HepG2 (cell line): ENCODE measurements around the gene LPXN. TPM values are rescaled to one million over a fixed set of nuclear protein-coding genes. Genes with fewer than 3 reads are reported as not detected.

Source experiments
- ATAC-seq: fragments of 200-7000 bp; cut with Tn5 transposase; 3 replicates; pipeline ENCODE4 v1.9.1; 2020; ENCODE audit warnings: mild to moderate bottlenecking, moderate library complexity
- BruUV-seq: library from RNA; stranded (reverse); fragments of 400-500 nt; replicated peaks from 2 replicates; lab custom pipeline; 2021; lab: Mats Ljungman, UMichigan
- CTCF ChIA-PET: fragments of 300-600 bp; formaldehyde crosslinking; extraction: SDS; loops from one replicate; lab custom pipeline; 2021; ENCODE audit warnings: low total read pairs, inconsistent platforms, low intra/inter-chr PET ratio; lab: Yijun Ruan, JAX
- POLR2A ChIA-PET: fragments of 350-600 bp; sonication (Branson Sonifier 250); formaldehyde crosslinking; loops from one replicate; lab custom pipeline; 2020; ENCODE audit warnings: antibody characterized with exemption, inconsistent platforms; lab: Yijun Ruan, JAX
- DNase-seq: peaks from one replicate; pipeline ENCODE4 v3.0.0-alpha.2; 2015; ENCODE audit warnings: low spot score
- FAIRE-seq: peaks from 3 replicates; lab custom pipeline; 2011; peaks lifted over from hg19 to GRCh38; lab: Jason Lieb, UNC
- H2AFZ ChIP-seq: one replicate; pipeline ENCODE4 v1.6.1; 2011; ENCODE audit warnings: low read length, inconsistent platforms
- H3K27ac ChIP-seq: fragments of 300-600 bp; 3 replicates; pipeline ENCODE4 v1.8.0; 2011; ENCODE audit warnings: mixed run types, mild to moderate bottlenecking, mixed read lengths, low read length, inconsistent platforms; ENCODE audit not compliant: insufficient read depth; ENCODE audit errors: extremely low read length
- H3K27me3 ChIP-seq, 2 experiments: fragments of 200-600 bp in 1 of 2; 2 replicates in 1 of 2; 3 replicates in 1 of 2; pipeline versions ENCODE4 v1.6.0 to v1.8.0; 2011; ENCODE audit warnings: low read length in 2 of 2, mild to moderate bottlenecking in 2 of 2, moderate library complexity in 2 of 2, inconsistent platforms in 1 of 2; ENCODE audit not compliant: insufficient read depth in 2 of 2, control insufficient read depth in 1 of 2
- H3K36me3 ChIP-seq, 2 experiments: fragments of 200-600 bp in 1 of 2; replicated peaks in 1 of 2; 2 replicates in 1 of 2; 3 replicates in 1 of 2; pipeline versions ENCODE4 v1.5.1 to v1.8.0; 2011; ENCODE audit warnings: low read length in 2 of 2, inconsistent platforms in 1 of 2; ENCODE audit not compliant: insufficient read depth in 2 of 2, control insufficient read depth in 1 of 2
- H3K4me1 ChIP-seq: 2 replicates; pipeline ENCODE4 v1.5.1; 2012; ENCODE audit warnings: low read length, inconsistent platforms; ENCODE audit not compliant: insufficient read depth
- H3K4me2 ChIP-seq: 2 replicates; pipeline ENCODE4 v1.6.0; 2011; ENCODE audit warnings: low read depth, low read length, inconsistent platforms
- H3K4me3 ChIP-seq, 3 experiments: fragments of 200-600 bp in 1 of 3; sonication (generic), shearing (Covaris generic) in 1 of 3; replicated peaks in 1 of 3; 2 replicates each; pipeline ENCODE4 v1.5.1; 2011 to 2016; ENCODE audit warnings: low read length in 3 of 3, inconsistent platforms in 2 of 3, low read depth in 2 of 3, mild to moderate bottlenecking in 2 of 3, control low read depth in 1 of 3, mixed read lengths in 1 of 3; ENCODE audit not compliant: insufficient read depth in 1 of 3
- H3K79me2 ChIP-seq: one replicate; pipeline ENCODE4 v1.6.1; 2011; ENCODE audit warnings: low read length, inconsistent platforms; ENCODE audit not compliant: insufficient read depth
- H3K9ac ChIP-seq: 2 replicates; pipeline ENCODE4 v1.6.0; 2011; ENCODE audit warnings: mild to moderate bottlenecking, low read depth, low read length, inconsistent platforms; ENCODE audit not compliant: insufficient read depth
- H3K9me3 ChIP-seq: 2 replicates; pipeline ENCODE4 v1.5.1; 2012; ENCODE audit warnings: mild to moderate bottlenecking, low read length
- H4K20me1 ChIP-seq: 2 replicates; pipeline ENCODE4 v1.6.0; 2011; ENCODE audit warnings: inconsistent platforms, mild to moderate bottlenecking, low read length, moderate library complexity; ENCODE audit not compliant: insufficient read depth
- FOXO1 ChIP-seq: sonication (generic); formaldehyde crosslinking; IDR thresholded peaks from 2 replicates; pipeline ENCODE4 v1.4.0; 2020; ENCODE audit warnings: missing genetic modification reagents
- MYPOP ChIP-seq: sonication (generic); formaldehyde crosslinking; IDR thresholded peaks from 2 replicates; pipeline ENCODE4 v1.8.1; 2023; ENCODE audit warnings: mild to moderate bottlenecking, moderate library complexity, missing genetic modification reagents
- RXRB ChIP-seq: IDR thresholded peaks from 2 replicates; pipeline ENCODE4 v1.6.1; 2016; ENCODE audit warnings: borderline replicate concordance, missing genetic modification reagents, missing compliant biosample characterization
- ZBTB14 ChIP-seq: sonication (generic); formaldehyde crosslinking; IDR thresholded peaks from 2 replicates; pipeline ENCODE4 v1.4.0; 2020; ENCODE audit warnings: missing genetic modification reagents
- ZHX2 ChIP-seq, 2 experiments: sonication (generic) in 1 of 2; formaldehyde crosslinking in 1 of 2; IDR thresholded peaks; 2 replicates each; pipeline versions ENCODE4 v1.6.1 to v1.9.0; 2014 to 2022; ENCODE audit warnings: antibody characterized with exemption in 1 of 2, borderline replicate concordance in 1 of 2, inconsistent platforms in 1 of 2, low read depth in 1 of 2, missing genetic modification reagents in 1 of 2
- ZNF431 ChIP-seq: sonication (generic); formaldehyde crosslinking; IDR thresholded peaks from 2 replicates; pipeline ENCODE4 v1.9.0; 2022; ENCODE audit warnings: missing genetic modification reagents, low read depth, mild to moderate bottlenecking, borderline replicate concordance
- WGBS: methylation state at CpG from one replicate; pipeline ENCODE4 v1.1.6; 2017; ENCODE audit warnings: low lambda C conversion rate; 5-methylcytosine and 5-hydroxymethylcytosine counted together
- in situ Hi-C: cut with HindIII; loops from 2 replicates; pipeline ENCODE4 v1.10.0; 2017; ENCODE audit warnings: low pct_unique_long_range_greater_than_20kb; ENCODE audit not compliant: extremely low pct_ligation_motif_present
- intact Hi-C: fragments of 100-400 bp; cut with micrococcal nuclease; formaldehyde crosslinking; loops from one replicate; pipeline ENCODE4 v1.10.0; 2022; ENCODE audit not compliant: unreplicated experiment
- polyA plus RNA-seq, 8 experiments: library from polyadenylated mRNA; depleted of rRNA in 3 of 8; stranded (reverse) in 7 of 8; unstranded in 1 of 8; fragments of >200 nt; fragmentation: Illumina TruSeq in 4 of 8; extraction: Trizol in 4 of 8; gene quantifications; 2 replicates each; pipeline versions ENCODE4 v1.2.1 to v1.2.3, GENCODE V29; 2011 to 2016; ENCODE audit warnings: low read depth in 4 of 8, missing spikeins in 1 of 8, mixed read lengths in 1 of 8; ENCODE audit not compliant: insufficient read depth in 1 of 8
- total RNA-seq, 5 experiments: library from RNA; depleted of rRNA; stranded (reverse); fragments of >200 nt; fragmentation: Illumina TruSeq; extraction: Trizol; gene quantifications; 2 replicates each; pipeline ENCODE4 v1.2.3, GENCODE V29; 2016; ENCODE audit warnings: low read depth in 1 of 5

The LPXN gene
- total and polyA plus RNA-seq, 2 of the 13 experiments (the other 11 are each of a cell fraction or from before 2014, with no cell fraction given): 1.7 to 3.5 TPM

- intact Hi-C loops (loop anchor here (10.0 kb wide), 1 partner anchor 673 kb away; no protein-coding TSS in a partner anchor), in situ Hi-C loops (loop anchor here (25.0 kb wide), 3 partner anchors 95 to 845 kb away; partner anchors contain the start of genes CLP1, OR5B3 and ZDHHC5)
- 7% methylated on average over 4 of the region's 4 CpGs for WGBS
- no peaks in the 10 kb centered on the region for H3K27me3 ChIP-seq
- BruUV-seq: no TSS peak
- no peak for FAIRE-seq
- no peak for TF ChIP-seq ZBTB14 (CRISPR knock-in tag)
- H3K27ac ChIP-seq: no peak overlapping the region
- peaks cover 12% of the 10 kb centered on the region for H3K4me1 ChIP-seq
- H3K9ac ChIP-seq: no peak overlapping the region
- no peaks in the 10 kb centered on the region for H3K79me2 ChIP-seq
- no peaks in the 10 kb centered on the region for H3K9me3 ChIP-seq
- H3K36me3 ChIP-seq: no peaks in the 10 kb centered on the region
- H2AFZ ChIP-seq: no peak overlapping the region
- H4K20me1 ChIP-seq: no peaks in the 10 kb centered on the region
- no peak for DNase-seq
- no peak overlapping the region for H3K4me2 ChIP-seq
- POLR2A ChIA-PET: no interaction called here
- no peak overlapping the region for H3K4me3 ChIP-seq
- CTCF ChIA-PET: no interaction called here
- no peak for ATAC-seq
Observed at GRCh38 chr11:58507355-58507754, 68.3 kb downstream of the LPXN start.

GRCh38 chr11:58506935-58507334 is 68.7 kb downstream of the LPXN start:
- TF ChIP-seq FOXO1 (CRISPR knock-in tag): no peak
- no peak for TF ChIP-seq MYPOP (CRISPR knock-in tag)
- no peak for TF ChIP-seq ZHX2 (IDR thresholded peaks at IDR 0.05; ENCODE audit: low read depth)
- TF ChIP-seq ZHX2 (CRISPR knock-in tag; IDR thresholded peaks at IDR 0.05; ENCODE audit: borderline replicate concordance): no peak
- no peak for TF ChIP-seq ZNF431
- no peak for TF ChIP-seq RXRB
- TF ChIP-seq, all 625 proteins: peak for 0
- no peak overlapping the region for H2AFZ ChIP-seq
- intact Hi-C loops: loop anchor here (10.0 kb wide), 1 partner anchor 672 kb away; no protein-coding TSS in a partner anchor
- H3K4me3 ChIP-seq: no peak overlapping the region
- H3K9me3 ChIP-seq: no peaks in the 10 kb centered on the region
- no peaks in the 10 kb centered on the region for H3K36me3 ChIP-seq
- no peak overlapping the region for H3K4me2 ChIP-seq
- BruUV-seq: no TSS peak
- ATAC-seq (no peak), DNase-seq (no peak), FAIRE-seq (no peak)
- no peaks in the 10 kb centered on the region for H3K79me2 ChIP-seq
- H3K27ac ChIP-seq: no peak overlapping the region
- ChIA-PET CTCF (no interaction called here), POLR2A (no interaction called here)
- no peak overlapping the region for H3K9ac ChIP-seq
- 8% methylated on average over 5 of the region's 5 CpGs for WGBS
- in situ Hi-C loops: loop anchor here (25.0 kb wide), 3 partner anchors 95 to 845 kb away; partner anchors contain the start of genes CLP1, OR5B3 and ZDHHC5
- H3K4me1 ChIP-seq: peaks cover 12% of the 10 kb centered on the region
- H3K27me3 ChIP-seq: no peaks in the 10 kb centered on the region
- no peaks in the 10 kb centered on the region for H4K20me1 ChIP-seq
